NT2/D1 (cell line): ENCODE measurements around the gene OAS3.

ENCODE experiments used
- SUZ12 ChIP-seq: IDR thresholded peaks from 2 replicates; pipeline ENCODE4 v1.6.1; 2011; ENCODE audit not compliant: insufficient read length, insufficient read depth; ENCODE audit errors: extremely low read depth
- YY1 ChIP-seq: IDR thresholded peaks from 2 replicates; pipeline ENCODE4 v1.6.1; 2011; ENCODE audit not compliant: insufficient read length, insufficient read depth
- ZNF274 ChIP-seq: IDR thresholded peaks from 2 replicates; pipeline ENCODE4 v1.6.1; 2011; ENCODE audit warnings: mild to moderate bottlenecking, low read depth, low read length

DNA sequence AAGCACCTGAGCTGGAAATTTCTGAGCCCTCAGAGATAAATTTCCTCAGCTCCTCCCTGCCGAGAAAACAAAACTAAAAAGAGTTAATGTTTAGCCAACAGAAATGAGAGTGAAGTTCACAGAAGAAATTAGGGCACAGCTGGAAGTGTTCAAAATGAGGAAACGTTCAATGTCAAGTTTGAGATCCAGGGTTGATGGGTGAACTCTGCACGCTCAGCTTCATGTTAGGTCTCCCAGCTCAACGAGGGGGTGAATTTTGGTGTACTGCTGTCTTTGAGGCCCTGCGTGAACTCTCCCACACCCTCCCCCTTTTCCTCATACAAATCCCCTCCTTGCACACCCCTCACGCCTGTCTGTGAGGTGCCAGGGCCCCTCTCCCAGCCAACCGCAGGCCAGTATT, 13.3 kb upstream of the OAS3 start:
- TF ChIP-seq YY1 (no peak), ZNF274 (no peak), SUZ12 (no peak)
